A549 (cell line): Measurements from ENCODE around the gene PLXNB3. TPM values are rescaled to one million over a fixed set of nuclear protein-coding genes. Genes with fewer than 3 reads are reported as not detected.

Source experiments
- ATAC-seq, 2 experiments: fragments of 200-7000 bp in 1 of 2; fragments of >200 bp in 1 of 2; cut with Nextera tagmentation in 1 of 2; cut with Tn5 transposase in 1 of 2; 3 replicates each; pipeline versions ENCODE4 v1.8.0 to v1.9.1; 2018 to 2020; ENCODE audit warnings: mild to moderate bottlenecking in 1 of 2, moderate library complexity in 1 of 2
- CTCF ChIA-PET: fragments of 300-600 bp; sonication (Branson Sonifier 250); formaldehyde crosslinking; extraction: SDS; loops from one replicate; lab custom pipeline; 2021; ENCODE audit warnings: antibody characterized with exemption, inconsistent platforms; lab: Yijun Ruan, JAX
- POLR2A ChIA-PET: fragments of 350-600 bp; formaldehyde crosslinking; extraction: SDS; loops from one replicate; lab custom pipeline; 2021; ENCODE audit warnings: antibody characterized with exemption, inconsistent platforms; lab: Yijun Ruan, JAX
- DNase-seq, 2 experiments: peaks; one replicate each; pipeline versions ENCODE4 v3.0.0 to v3.0.0-alpha.2; 2011 to 2016; ENCODE audit warnings: low read depth in 1 of 2, low spot score in 1 of 2
- FAIRE-seq: peaks from 2 replicates; lab custom pipeline; 2011; peaks lifted over from hg19 to GRCh38; lab: Jason Lieb, UNC
- H3K27ac ChIP-seq, 2 experiments: fragments of >200 bp; sonication (Bioruptor Twin); formaldehyde crosslinking; 3 replicates each; pipeline ENCODE4 v1.5.1; 2016 to 2017
- H3K4me1 ChIP-seq: fragments of >200 bp; sonication (Bioruptor Twin); formaldehyde crosslinking; 3 replicates; pipeline ENCODE4 v1.6.1; 2016
- H3K4me2 ChIP-seq: fragments of >200 bp; sonication (Bioruptor Twin); formaldehyde crosslinking; 3 replicates; pipeline ENCODE4 v1.6.1; 2016
- H3K4me3 ChIP-seq: fragments of >200 bp; sonication (Bioruptor Twin); formaldehyde crosslinking; 3 replicates; pipeline ENCODE4 v1.5.1; 2016
- H3K9me3 ChIP-seq: fragments of >200 bp; sonication (Bioruptor Twin); formaldehyde crosslinking; 3 replicates; pipeline ENCODE4 v1.6.1; 2016
- CBX2 ChIP-seq: fragments of 200-600 bp; sonication (generic); IDR thresholded peaks from 2 replicates; pipeline ENCODE4 v1.6.1; 2016; ENCODE audit warnings: low read depth, mild to moderate bottlenecking, borderline replicate concordance
- CEBPB ChIP-seq, 2 experiments: fragments of >200 bp in 1 of 2; sonication (Bioruptor Twin) in 1 of 2; formaldehyde crosslinking in 1 of 2; IDR thresholded peaks; 2 replicates each; pipeline ENCODE4 v1.6.1; 2012 to 2016
- CHD2 ChIP-seq: fragments of 150-350 bp; IDR thresholded peaks from 2 replicates; pipeline ENCODE4 v1.6.1; 2014; ENCODE audit warnings: low read length; ENCODE audit not compliant: partially characterized antibody
- CHD4 ChIP-seq: fragments of 200-600 bp; sonication (generic); IDR thresholded peaks from 2 replicates; pipeline ENCODE4 v1.6.1; 2016; ENCODE audit warnings: antibody characterized with exemption, mild to moderate bottlenecking, borderline replicate concordance
- CTCF ChIP-seq: fragments of >200 bp; sonication (Bioruptor Twin); formaldehyde crosslinking; IDR thresholded peaks from 3 replicates; pipeline ENCODE4 v1.5.1; 2016
- EHMT2 ChIP-seq: fragments of 200-600 bp; sonication (generic); IDR thresholded peaks from 2 replicates; pipeline ENCODE4 v1.6.1; 2016; ENCODE audit warnings: antibody characterized with exemption, low read depth, mild to moderate bottlenecking, moderate library complexity
- ELK1 ChIP-seq: fragments of 150-350 bp; IDR thresholded peaks from 2 replicates; pipeline ENCODE4 v1.6.1; 2014; ENCODE audit warnings: low read depth, mild to moderate bottlenecking, low read length
- HEYL ChIP-seq: fragments of 250-450 bp; sonication (Bioruptor Pico); IDR thresholded peaks from 2 replicates; pipeline ENCODE4 v1.8.0; 2021; ENCODE audit warnings: mild to moderate bottlenecking, moderate library complexity
- HOXA7 ChIP-seq: fragments of 250-450 bp; sonication (Bioruptor Pico); IDR thresholded peaks from 2 replicates; pipeline ENCODE4 v1.5.0; 2020; ENCODE audit warnings: mild to moderate bottlenecking, moderate library complexity
- HOXB13 ChIP-seq: fragments of 250-450 bp; sonication (Bioruptor Pico); IDR thresholded peaks from 2 replicates; pipeline ENCODE4 v1.5.0; 2020; ENCODE audit warnings: low read depth, mild to moderate bottlenecking, moderate library complexity
- HOXB5 ChIP-seq: fragments of 250-450 bp; sonication (Bioruptor Pico); IDR thresholded peaks from 2 replicates; pipeline ENCODE4 v1.5.0; 2020; ENCODE audit warnings: mild to moderate bottlenecking, moderate library complexity
- JUN ChIP-seq, 2 experiments: fragments of >200 bp; sonication (Bioruptor Twin); formaldehyde crosslinking; IDR thresholded peaks; 2 replicates in 1 of 2; 3 replicates in 1 of 2; pipeline ENCODE4 v1.6.1; 2016 to 2017
- KDM1A ChIP-seq: fragments of 200-600 bp; sonication (generic); IDR thresholded peaks from 2 replicates; pipeline ENCODE4 v1.6.1; 2016; ENCODE audit warnings: low read depth, mild to moderate bottlenecking
- MAFK ChIP-seq: fragments of 450-650 bp; IDR thresholded peaks from 2 replicates; pipeline ENCODE4 v1.6.1; 2014; ENCODE audit not compliant: partially characterized antibody
- MYC ChIP-seq: IDR thresholded peaks from 2 replicates; pipeline ENCODE4 v1.6.1; 2012; ENCODE audit warnings: mild to moderate bottlenecking, inconsistent platforms, low read length, improper control_type of control experiment, borderline replicate concordance
- NR3C1 ChIP-seq: fragments of >200 bp; sonication (Bioruptor Twin); formaldehyde crosslinking; IDR thresholded peaks from 3 replicates; pipeline ENCODE4 v1.6.1; 2017
- POLR2A ChIP-seq: IDR thresholded peaks from 2 replicates; pipeline ENCODE4 v1.6.1; 2012; ENCODE audit warnings: mild to moderate bottlenecking, low read length
- POLR2AphosphoS2 ChIP-seq: conservative IDR thresholded peaks from 2 replicates; pipeline ENCODE4 v1.6.1; 2012; ENCODE audit warnings: low read length, improper control_type of control experiment, inconsistent platforms
- RARB ChIP-seq: fragments of 250-450 bp; sonication (Bioruptor Pico); IDR thresholded peaks from 2 replicates; pipeline ENCODE4 v1.8.0; 2021; ENCODE audit warnings: mild to moderate bottlenecking, moderate library complexity
- RCOR1 ChIP-seq: fragments of 150-350 bp; IDR thresholded peaks from 2 replicates; pipeline ENCODE4 v1.6.1; 2014; ENCODE audit warnings: antibody characterized with exemption, low read length, low read depth
- REST ChIP-seq: fragments of 200-600 bp; sonication (generic); IDR thresholded peaks from 2 replicates; pipeline ENCODE4 v1.6.1; 2016; ENCODE audit warnings: antibody characterized with exemption, mild to moderate bottlenecking, moderate library complexity
- RFX5 ChIP-seq: fragments of 450-650 bp; IDR thresholded peaks from 2 replicates; pipeline ENCODE4 v1.7.1; 2014; ENCODE audit warnings: antibody characterized with exemption, mild to moderate bottlenecking, moderate library complexity
- SMC3 ChIP-seq: fragments of >200 bp; sonication (Bioruptor Twin); formaldehyde crosslinking; IDR thresholded peaks from 3 replicates; pipeline ENCODE4 v1.6.1; 2018; ENCODE audit warnings: inconsistent platforms
- TFCP2L1 ChIP-seq: fragments of 250-450 bp; sonication (Bioruptor Pico); IDR thresholded peaks from 2 replicates; pipeline ENCODE4 v1.5.0; 2021; ENCODE audit warnings: mild to moderate bottlenecking
- USF2 ChIP-seq: fragments of 450-650 bp; IDR thresholded peaks from 2 replicates; pipeline ENCODE4 v1.6.1; 2014; ENCODE audit warnings: antibody characterized with exemption
- ZNF302 ChIP-seq: fragments of 250-450 bp; sonication (Bioruptor Pico); IDR thresholded peaks from 2 replicates; pipeline ENCODE4 v1.9.0; 2021; ENCODE audit warnings: inconsistent platforms, mild to moderate bottlenecking, moderate library complexity
- WGBS: methylation state at CpG from one replicate; pipeline ENCODE4 v1.1.6; 2017; ENCODE audit errors: missing lambda C conversion rate; 5-methylcytosine and 5-hydroxymethylcytosine counted together
- polyA plus RNA-seq, 4 experiments: library from polyadenylated mRNA; depleted of rRNA in 3 of 4; stranded (reverse); fragments of >200 nt; fragmentation: RNase III in 1 of 4; extraction: RNeasy Plus Mini Kit Qiagen cat#74134 plus additional on column Dnase treatment in 1 of 4; gene quantifications; 2 replicates in 3 of 4; 3 replicates in 1 of 4; pipeline ENCODE4 v1.2.3, GENCODE V29; 2011 to 2017
- TF ChIP-seq, protein P1 (sequence below): IDR thresholded peaks from 2 replicates; pipeline ENCODE4 v1.6.1; 2012

Gene PLXNB3
- polyA plus RNA-seq, 2 of the 4 experiments (the other 2 are of a cell fraction), result 1.1 to 2.5 TPM

GRCh38 chrX:153776611-153777045, 12.6 kb downstream of the PLXNB3 start:
- peak in 1 of 2 experiments; percentile 31 for DNase-seq
- Histone ChIP-seq H3K9me3 (no peaks in the 10 kb centered on the region), H3K27ac (peak overlapping the region in 1 of 2 experiments; percentile 32; a peak in 1 of 6 replicates), H3K4me1 (no peaks in the 10 kb centered on the region), H3K4me2 (no peak overlapping the region), H3K4me3 (no peak overlapping the region)
- CTCF ChIA-PET, result no interaction called here
- WGBS, result 75% methylated on average over 5 of the region's 22 CpGs
- 0 out of 6 replicates have a peak, but pooled peaks of 1 of the 2 experiments have one; percentile 5 for ATAC-seq
- TF ChIP-seq CHD2 (no peak), MYC (no peak), ZNF302 (CRISPR knock-in tag) (no peak), CHD4 (no peak), KDM1A (no peak), SMC3 (no peak), MAFK (no peak), HEYL (CRISPR knock-in tag) (no peak), POLR2AphosphoS2 (no peak), RFX5 (no peak), RARB (CRISPR knock-in tag) (no peak), NR3C1 (no peak), HOXA7 (no peak), USF2 (no peak), TFCP2L1 (CRISPR knock-in tag) (no peak), CBX2 (no peak), RCOR1 (no peak), JUN (IDR thresholded peaks at IDR 0.05) (no peak), EHMT2 (no peak), HOXB5 (CRISPR knock-in tag) (no peak)
- FAIRE-seq, result no peak
- POLR2A ChIA-PET, result no interaction called here

DNA sequence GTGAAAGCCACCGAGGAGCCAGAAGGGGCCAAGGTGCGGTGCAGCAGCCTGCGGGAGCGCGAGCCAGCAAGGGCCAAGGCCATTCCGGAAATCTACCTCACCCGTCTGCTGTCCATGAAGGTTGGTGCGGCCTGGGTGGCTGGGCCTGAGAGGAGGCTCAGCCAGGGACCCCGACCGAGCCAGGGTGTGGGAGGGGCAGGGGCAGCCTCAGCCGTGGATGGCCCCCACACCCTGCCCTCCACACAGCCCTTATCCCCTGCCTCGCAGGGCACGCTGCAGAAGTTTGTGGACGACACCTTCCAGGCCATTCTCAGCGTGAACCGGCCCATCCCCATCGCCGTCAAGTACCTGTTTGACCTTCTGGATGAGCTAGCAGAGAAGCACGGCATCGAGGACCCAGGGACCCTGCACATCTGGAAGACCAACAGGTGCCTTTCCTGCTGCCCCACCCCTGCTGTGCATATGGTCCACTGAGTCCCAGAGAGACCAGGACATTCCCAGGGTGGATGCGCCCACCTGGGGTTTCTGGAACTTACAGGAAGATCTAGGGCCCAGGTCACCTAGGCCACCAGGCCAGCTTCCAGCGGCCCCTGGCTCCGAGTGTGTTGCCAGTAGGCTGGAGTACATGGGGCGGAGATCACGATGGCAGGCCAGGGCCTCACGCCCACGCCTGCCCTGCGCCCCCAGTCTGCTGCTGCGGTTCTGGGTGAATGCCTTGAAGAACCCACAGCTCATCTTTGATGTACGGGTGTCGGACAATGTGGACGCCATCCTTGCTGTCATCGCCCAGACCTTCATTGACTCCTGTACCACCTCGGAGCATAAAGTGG, 13.4 kb downstream of the PLXNB3 start:
- Histone ChIP-seq H3K27ac (no peak overlapping the region), H3K4me3 (no peak overlapping the region), H3K4me1 (no peaks in the 10 kb centered on the region), H3K9me3 (no peaks in the 10 kb centered on the region), H3K4me2 (no peak overlapping the region)
- DNase-seq (no peak), ATAC-seq (no peak), FAIRE-seq (no peak)
- ChIA-PET CTCF (interaction anchor here (0.7 to 4.9 kb wide), 5 partner anchors 10 to 170 kb away, joined by 3 to 27 read pairs (median 5); partner anchors contain the start of gene PLXNB3), POLR2A (interaction anchor here (1.4 kb wide), 1 partner anchor 17 kb away, joined by 4 read pairs; the partner anchor contains the start of genes IDH3G and SSR4)
- WGBS, result 92% methylated on average over 14 of the region's 34 CpGs
- TF ChIP-seq, protein P1, sequence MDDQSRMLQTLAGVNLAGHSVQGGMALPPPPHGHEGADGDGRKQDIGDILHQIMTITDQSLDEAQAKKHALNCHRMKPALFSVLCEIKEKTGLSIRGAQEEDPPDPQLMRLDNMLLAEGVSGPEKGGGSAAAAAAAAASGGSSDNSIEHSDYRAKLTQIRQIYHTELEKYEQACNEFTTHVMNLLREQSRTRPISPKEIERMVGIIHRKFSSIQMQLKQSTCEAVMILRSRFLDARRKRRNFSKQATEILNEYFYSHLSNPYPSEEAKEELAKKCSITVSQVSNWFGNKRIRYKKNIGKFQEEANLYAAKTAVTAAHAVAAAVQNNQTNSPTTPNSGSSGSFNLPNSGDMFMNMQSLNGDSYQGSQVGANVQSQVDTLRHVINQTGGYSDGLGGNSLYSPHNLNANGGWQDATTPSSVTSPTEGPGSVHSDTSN, result no peak
- no peak for TF ChIP-seq POLR2A
- no peak for TF ChIP-seq TFCP2L1 (CRISPR knock-in tag)
- TF ChIP-seq HEYL (CRISPR knock-in tag), result no peak
- no peak for TF ChIP-seq NR3C1
- no peak for TF ChIP-seq CTCF
- no peak for TF ChIP-seq HOXB13 (CRISPR knock-in tag)
- no peak for TF ChIP-seq ELK1
- TF ChIP-seq CEBPB (IDR thresholded peaks at IDR 0.05), result no peak
- no peak for TF ChIP-seq CBX2
- no peak for TF ChIP-seq POLR2AphosphoS2
- no peak for TF ChIP-seq REST
